ENCODE data around the gene EPAS1. TPM values are rescaled to one million over a fixed set of nuclear protein-coding genes. Genes with fewer than 3 reads are reported as not detected.
"Not testable (repeated sequence)": the region's sequence is repeated elsewhere in the genome, so short reads cannot be mapped to it uniquely, and the experiment has no call there.

EPAS1 gene
- total RNA-seq, 2 experiments from 2014 or later, result 51.0 to 54.6 TPM

DNA sequence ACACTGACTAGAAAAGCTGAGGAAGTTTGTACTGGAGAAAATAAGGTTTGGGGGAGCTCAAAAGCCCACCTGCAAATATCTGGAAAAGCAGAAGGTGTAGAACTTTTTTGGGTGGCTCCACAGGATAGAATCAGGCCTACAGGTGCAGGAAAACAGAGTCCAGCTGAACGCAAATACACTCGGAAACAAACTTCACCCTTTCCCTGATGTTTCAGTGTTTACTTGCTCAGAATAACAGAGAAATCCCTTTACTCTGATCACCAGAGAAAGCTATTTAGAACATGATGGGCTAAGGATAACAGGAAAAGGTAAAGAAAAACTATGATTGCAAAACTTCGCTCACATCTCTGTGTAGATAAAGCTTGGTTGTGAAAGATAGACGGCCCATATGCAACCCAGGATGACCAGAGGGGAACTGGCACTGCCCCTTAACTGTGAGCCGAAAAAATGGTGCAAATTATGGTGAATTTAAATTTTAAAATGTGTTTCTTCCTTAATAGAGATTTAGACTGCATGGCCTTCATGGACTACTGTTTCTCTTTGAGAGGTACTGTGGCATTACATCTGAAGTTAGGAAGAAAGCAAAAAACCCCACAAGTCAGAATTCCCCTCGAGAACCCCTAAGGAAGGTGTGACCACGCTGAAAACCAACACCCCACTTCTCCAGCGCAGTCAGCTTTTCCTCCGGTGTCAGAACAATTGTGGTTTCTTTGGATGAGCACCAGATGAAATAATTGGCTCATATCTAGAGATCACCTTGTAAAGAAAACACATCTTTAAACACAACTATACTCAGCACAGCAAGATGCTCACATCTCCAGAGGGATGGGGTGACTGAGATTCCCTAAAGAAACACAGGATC, 97.7 kb downstream of the EPAS1 start:
- Mint-ChIP-seq H3K4me3 (no peak overlapping the region), H3K36me3 (no peaks in the 10 kb centered on the region), H3K27ac (no peak overlapping the region), H3K9me3 (no peaks in the 10 kb centered on the region), H3K27me3 (peaks cover 3% of the 10 kb centered on the region), H3K4me1 (ENCODE audit: low read depth) (peaks cover 21% of the 10 kb centered on the region)
- POLR2A ChIA-PET, result interaction anchor here (0.9 kb wide), 1 partner anchor 411 kb away, joined by 3 read pairs; no protein-coding TSS in a partner anchor
- intact Hi-C loops (cut with micrococcal nuclease), result no loop called here
- CTCF ChIA-PET, result no interaction called here
- DNase-seq, result peak; percentile 44

- H3K27ac Mint-ChIP-seq; CTCF ChIA-PET; H3K9me3 Mint-ChIP-seq; intact Hi-C loops (cut with micrococcal nuclease); H3K27me3 Mint-ChIP-seq; H3K4me3 Mint-ChIP-seq; DNase-seq; H3K36me3 Mint-ChIP-seq: not testable (repeated sequence)
- POLR2A ChIA-PET, result interaction anchor here (0.9 kb wide), 1 partner anchor 410 kb away, joined by 3 read pairs; no protein-coding TSS in a partner anchor
- H3K4me1 Mint-ChIP-seq (ENCODE audit: low read depth), result peaks cover 21% of the 10 kb centered on the region
Measured at GRCh38 chr2:46395730-46396129, 98.5 kb downstream of the EPAS1 start.

- no peaks in the 10 kb centered on the region for H3K9me3 Mint-ChIP-seq
- intact Hi-C loops (cut with micrococcal nuclease), result no loop called here
- no peaks in the 10 kb centered on the region for H3K36me3 Mint-ChIP-seq
- no peaks in the 10 kb centered on the region for H3K27me3 Mint-ChIP-seq
- ChIA-PET POLR2A (no interaction called here), CTCF (no interaction called here)
- peaks cover 5% of the 10 kb centered on the region for H3K4me1 Mint-ChIP-seq (ENCODE audit: low read depth)
- H3K27ac Mint-ChIP-seq, result no peak overlapping the region
- no peak for DNase-seq
- H3K4me3 Mint-ChIP-seq, result no peak overlapping the region
Measured at GRCh38 chr2:46400016-46400415, 102.8 kb downstream of the EPAS1 start.

DNA sequence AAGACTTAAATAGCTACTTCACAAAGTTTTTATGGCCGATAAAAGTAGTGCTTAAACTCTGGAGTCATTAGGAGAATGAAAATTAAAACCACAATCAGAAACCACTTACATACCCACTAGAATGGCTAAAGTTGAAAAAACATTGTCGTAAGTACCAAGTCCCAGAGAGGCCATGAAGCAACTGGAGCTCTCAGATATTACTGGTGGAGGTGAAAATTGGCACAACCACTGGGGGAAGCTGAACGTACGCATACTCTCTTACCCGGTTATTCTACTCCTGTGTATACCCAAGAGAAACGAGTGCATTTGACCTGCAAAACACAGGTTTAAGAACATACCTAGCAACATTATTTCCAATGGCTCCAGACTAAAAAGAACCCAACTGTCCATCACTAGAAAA, 105.7 kb downstream of the EPAS1 start:
- no peaks in the 10 kb centered on the region for H3K9me3 Mint-ChIP-seq
- no peaks in the 10 kb centered on the region for H3K36me3 Mint-ChIP-seq
- no peak overlapping the region for H3K27ac Mint-ChIP-seq
- no peak overlapping the region for H3K4me3 Mint-ChIP-seq
- ChIA-PET POLR2A (no interaction called here), CTCF (no interaction called here)
- H3K27me3 Mint-ChIP-seq, result no peaks in the 10 kb centered on the region
- no peak for DNase-seq
- H3K4me1 Mint-ChIP-seq (ENCODE audit: low read depth), result no peaks in the 10 kb centered on the region
- intact Hi-C loops (cut with micrococcal nuclease), result no loop called here

DNA sequence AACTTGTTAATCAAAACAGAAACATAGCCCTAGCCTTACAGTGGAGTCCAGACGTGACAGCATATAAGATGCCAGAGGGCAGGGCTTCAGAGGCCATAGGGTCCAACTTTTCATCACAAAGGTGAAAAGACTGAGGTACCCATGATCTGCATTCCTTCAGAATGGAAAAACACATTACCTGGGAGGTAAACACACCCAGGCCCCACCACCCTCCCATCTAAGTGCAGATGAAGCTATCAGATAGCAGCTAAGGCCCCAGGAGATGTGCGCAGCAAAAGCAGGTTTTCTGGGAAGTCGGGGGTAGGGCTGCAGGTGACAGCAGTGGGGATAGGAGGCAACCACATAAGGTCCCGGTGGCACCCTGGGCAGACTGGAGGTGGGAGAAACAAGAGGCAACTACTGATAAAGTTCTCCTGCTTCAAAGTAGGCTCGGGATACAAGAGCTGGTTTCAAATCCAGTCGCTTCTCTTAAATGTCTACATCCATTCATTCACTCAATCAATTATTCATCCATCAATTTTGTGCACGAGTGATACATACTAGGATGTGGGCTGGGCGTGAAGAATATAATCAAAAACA, 107.1 kb downstream of the EPAS1 start:
- Mint-ChIP-seq H3K27me3 (no peaks in the 10 kb centered on the region), H3K4me1 (ENCODE audit: low read depth) (no peaks in the 10 kb centered on the region), H3K27ac (no peak overlapping the region), H3K9me3 (no peaks in the 10 kb centered on the region), H3K36me3 (no peaks in the 10 kb centered on the region), H3K4me3 (no peak overlapping the region)
- intact Hi-C loops (cut with micrococcal nuclease), result no loop called here
- ChIA-PET CTCF (no interaction called here), POLR2A (no interaction called here)
- DNase-seq, result no peak

- H3K27ac Mint-ChIP-seq, result no peak overlapping the region
- no peaks in the 10 kb centered on the region for H3K4me1 Mint-ChIP-seq (ENCODE audit: low read depth)
- no peak overlapping the region for H3K4me3 Mint-ChIP-seq
- no peaks in the 10 kb centered on the region for H3K27me3 Mint-ChIP-seq
- POLR2A ChIA-PET, result no interaction called here
- intact Hi-C loops (cut with micrococcal nuclease), result no loop called here
- H3K9me3 Mint-ChIP-seq, result no peaks in the 10 kb centered on the region
- CTCF ChIA-PET, result no interaction called here
- DNase-seq, result no peak
- no peaks in the 10 kb centered on the region for H3K36me3 Mint-ChIP-seq
Measured at GRCh38 chr2:46407852-46408455, 110.7 kb downstream of the EPAS1 start.

DNA sequence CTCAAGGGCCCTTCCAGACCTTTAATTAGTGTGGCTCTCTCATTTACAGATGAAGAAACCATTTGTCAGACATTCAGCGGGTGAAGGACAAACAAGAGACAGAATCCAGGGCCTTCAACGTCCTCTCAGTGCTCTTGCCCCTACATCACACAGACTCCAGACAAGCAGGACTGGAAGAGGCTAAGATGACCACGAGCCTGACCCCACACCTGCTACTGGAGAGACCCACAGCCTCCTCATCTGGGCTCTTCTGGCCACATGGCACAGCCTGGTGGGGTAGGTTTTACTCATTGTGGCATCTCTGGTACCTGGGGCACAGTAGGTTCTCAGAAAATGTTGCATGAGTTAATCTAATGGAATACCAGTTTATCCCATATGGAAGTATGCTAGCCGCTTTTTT, 112.5 kb downstream of the EPAS1 start:
- H3K27me3 Mint-ChIP-seq, result no peaks in the 10 kb centered on the region
- intact Hi-C loops (cut with micrococcal nuclease), result no loop called here
- H3K4me3 Mint-ChIP-seq, result no peak overlapping the region
- ChIA-PET CTCF (interaction anchor here (0.7 kb wide), 1 partner anchor 342 kb away, joined by 4 read pairs; no protein-coding TSS in a partner anchor), POLR2A (no interaction called here)
- no peaks in the 10 kb centered on the region for H3K36me3 Mint-ChIP-seq
- DNase-seq, result no peak
- H3K27ac Mint-ChIP-seq, result no peak overlapping the region
- H3K9me3 Mint-ChIP-seq, result no peaks in the 10 kb centered on the region
- H3K4me1 Mint-ChIP-seq (ENCODE audit: low read depth), result no peaks in the 10 kb centered on the region

DNA sequence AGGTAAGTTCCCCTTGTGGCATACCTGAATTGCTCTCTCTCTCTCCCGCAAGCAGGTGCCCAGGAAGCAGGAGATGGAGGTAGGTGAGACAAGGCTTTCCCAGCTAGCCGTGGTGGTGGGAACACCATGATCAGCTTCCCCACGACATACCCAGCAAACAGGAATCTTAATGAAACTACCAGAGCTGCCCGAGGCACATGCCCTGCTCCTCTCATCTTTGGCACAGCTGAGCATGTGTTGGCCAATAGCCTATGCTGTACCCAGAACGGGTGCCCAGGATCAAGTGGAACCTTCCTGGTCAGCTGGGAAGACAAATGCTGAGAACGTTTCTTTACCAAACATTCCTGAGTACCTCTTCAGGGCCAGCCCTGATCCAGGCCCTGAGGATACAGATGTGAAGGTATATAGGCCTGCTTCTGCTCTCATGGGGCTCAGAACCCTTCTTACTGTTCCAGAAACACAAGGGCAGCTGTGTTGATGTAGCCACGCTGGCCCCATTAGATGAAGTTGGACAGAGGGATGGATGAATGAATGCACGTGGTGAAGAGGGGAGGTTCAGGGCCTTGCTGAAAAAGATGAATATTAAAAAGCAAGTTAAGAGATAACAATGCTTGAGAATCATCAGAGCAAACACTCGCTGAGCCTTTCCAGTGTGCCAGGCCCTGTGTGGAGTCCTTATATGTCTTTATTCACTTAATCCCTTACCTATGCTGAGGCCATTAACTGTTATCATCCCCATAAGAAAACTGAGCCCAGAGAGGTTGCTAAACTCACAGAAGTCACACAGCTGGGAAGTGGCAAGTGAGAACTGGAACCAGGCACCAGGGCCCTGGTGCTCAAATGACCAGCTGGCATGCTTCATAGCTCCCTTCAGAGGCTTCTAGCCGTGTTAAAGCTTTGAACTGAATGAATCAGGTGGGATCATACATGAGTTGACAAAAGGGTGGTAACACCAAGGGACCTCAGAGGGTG, 113.4 kb downstream of the EPAS1 start:
- POLR2A ChIA-PET, result no interaction called here
- DNase-seq, result no peak
- H3K27me3 Mint-ChIP-seq, result peaks cover 1% of the 10 kb centered on the region
- H3K27ac Mint-ChIP-seq, result no peak overlapping the region
- intact Hi-C loops (cut with micrococcal nuclease), result no loop called here
- peaks cover 3% of the 10 kb centered on the region for H3K9me3 Mint-ChIP-seq
- CTCF ChIA-PET, result interaction anchor here (0.7 kb wide), 1 partner anchor 341 kb away, joined by 4 read pairs; no protein-coding TSS in a partner anchor
- H3K4me3 Mint-ChIP-seq, result no peak overlapping the region
- no peaks in the 10 kb centered on the region for H3K4me1 Mint-ChIP-seq (ENCODE audit: low read depth)
- peaks cover 2% of the 10 kb centered on the region for H3K36me3 Mint-ChIP-seq

DNA sequence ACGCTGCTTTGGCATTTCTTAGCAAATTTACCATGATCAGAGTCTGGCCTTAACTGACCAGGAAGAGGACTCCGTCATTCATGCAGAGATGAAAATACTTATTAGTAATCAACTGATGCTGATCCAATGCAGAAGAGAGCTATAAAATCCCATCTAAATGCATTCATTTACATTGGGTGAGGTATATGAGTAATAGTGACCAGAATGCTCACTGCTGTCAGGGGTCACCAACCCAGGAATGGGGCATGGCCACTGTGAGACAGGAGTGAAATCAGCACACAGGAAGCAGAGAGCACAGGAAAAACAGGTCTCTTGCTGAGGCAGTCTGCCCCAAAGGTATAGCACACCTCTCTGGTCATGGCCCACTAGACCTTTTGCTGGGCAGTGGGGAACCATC, 114.0 kb downstream of the EPAS1 start:
- Mint-ChIP-seq H3K27ac (no peak overlapping the region), H3K27me3 (peaks cover 1% of the 10 kb centered on the region), H3K9me3 (peaks cover 5% of the 10 kb centered on the region), H3K36me3 (peaks cover 3% of the 10 kb centered on the region), H3K4me3 (no peak overlapping the region), H3K4me1 (ENCODE audit: low read depth) (no peaks in the 10 kb centered on the region)
- ChIA-PET CTCF (interaction anchor here (0.9 kb wide), 1 partner anchor 182 kb away, joined by 3 read pairs; no protein-coding TSS in a partner anchor), POLR2A (no interaction called here)
- intact Hi-C loops (cut with micrococcal nuclease), result no loop called here
- no peak for DNase-seq

GRCh38 chr2:46411985-46412384, 114.8 kb downstream of the EPAS1 start:
- CTCF ChIA-PET, result interaction anchor here (0.6 to 0.9 kb wide), 3 partner anchors 18 to 476 kb away, joined by 3 read pairs; no protein-coding TSS in a partner anchor
- Mint-ChIP-seq H3K4me1 (ENCODE audit: low read depth) (no peaks in the 10 kb centered on the region), H3K36me3 (peaks cover 5% of the 10 kb centered on the region), H3K4me3 (no peak overlapping the region), H3K27me3 (peaks cover 1% of the 10 kb centered on the region), H3K9me3 (peaks cover 13% of the 10 kb centered on the region), H3K27ac (no peak overlapping the region)
- DNase-seq, result no peak
- intact Hi-C loops (cut with micrococcal nuclease), result no loop called here
- POLR2A ChIA-PET, result no interaction called here

DNA sequence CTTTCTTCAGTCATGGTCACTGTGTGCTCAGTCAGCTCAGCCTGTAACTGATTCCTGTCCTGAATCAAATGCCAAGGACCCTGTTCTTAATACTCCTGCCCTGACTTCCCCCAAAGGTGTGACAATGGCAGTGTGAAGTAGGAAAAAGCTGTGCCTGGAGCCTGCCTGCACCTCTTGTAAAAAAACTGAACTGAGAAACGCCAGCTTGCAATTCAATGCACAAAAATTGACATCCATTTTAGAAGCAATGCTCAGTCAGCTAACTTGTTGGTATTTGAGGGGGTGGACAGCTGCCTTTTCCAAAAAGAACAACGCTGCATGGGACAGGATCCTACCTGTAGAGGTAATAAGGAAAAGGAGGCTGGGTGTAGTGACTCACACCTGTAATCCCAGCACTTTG, 115.9 kb downstream of the EPAS1 start:
- H3K9me3 Mint-ChIP-seq, result peaks cover 22% of the 10 kb centered on the region
- DNase-seq, result no peak
- ChIA-PET CTCF (no interaction called here), POLR2A (no interaction called here)
- intact Hi-C loops (cut with micrococcal nuclease), result no loop called here
- H3K27me3 Mint-ChIP-seq, result peaks cover 4% of the 10 kb centered on the region
- no peak overlapping the region for H3K27ac Mint-ChIP-seq
- peaks cover 8% of the 10 kb centered on the region for H3K36me3 Mint-ChIP-seq
- no peaks in the 10 kb centered on the region for H3K4me1 Mint-ChIP-seq (ENCODE audit: low read depth)
- H3K4me3 Mint-ChIP-seq, result no peak overlapping the region

GRCh38 chr2:46413631-46414030, 116.4 kb downstream of the EPAS1 start:
- ChIA-PET CTCF (no interaction called here), POLR2A (no interaction called here)
- H3K4me3 Mint-ChIP-seq, result no peak overlapping the region
- peaks cover 9% of the 10 kb centered on the region for H3K36me3 Mint-ChIP-seq
- peaks cover 4% of the 10 kb centered on the region for H3K27me3 Mint-ChIP-seq
- peaks cover 26% of the 10 kb centered on the region for H3K9me3 Mint-ChIP-seq
- H3K27ac Mint-ChIP-seq, result no peak overlapping the region
- no peak for DNase-seq
- intact Hi-C loops (cut with micrococcal nuclease), result no loop called here
- H3K4me1 Mint-ChIP-seq (ENCODE audit: low read depth), result no peaks in the 10 kb centered on the region

All from activated CD4-positive, alpha-beta memory T cell treated with anti-CD3 and anti-CD28 coated beads for 36 hours (primary cell).